Uterus (tissue), 2 donors: Measurements from ENCODE around the gene RALGPS1.

Experiments used
- CTCF ChIP-seq, 4 experiments: fragments of 200-600 bp in 2 of 4; fragments of 450-650 bp in 2 of 4; sonication (generic) in 2 of 4; IDR thresholded peaks; one replicate each; pipeline ENCODE4 v1.5.1; 2016 to 2019; ENCODE audit warnings: antibody characterized with exemption in 4 of 4, mild to moderate bottlenecking in 2 of 4, moderate library complexity in 1 of 4
- POLR2A ChIP-seq, 2 donors: fragments of 450-650 bp; IDR thresholded peaks; one replicate each; pipeline ENCODE4 v1.6.1; 2016; ENCODE audit warnings: antibody characterized with exemption in 2 of 2, mild to moderate bottlenecking in 1 of 2, moderate library complexity in 1 of 2

GRCh38 chr9:127223266-127223665 lies 308.7 kb downstream of the RALGPS1 start:
- TF ChIP-seq CTCF (IDR thresholded peaks at IDR 0.05) (no peak), POLR2A (IDR thresholded peaks at IDR 0.05) (no peak)
